HFFc6 (cell line): ENCODE results near the gene SH3PXD2A. TPM values are rescaled to one million over a fixed set of nuclear protein-coding genes. Genes with fewer than 3 reads are reported as not detected.
A peak's percentile ranks its signal among the peaks of the same experiment; 100 is the strongest.

Experiments used
- DNase-seq: peaks from one replicate; pipeline ENCODE4 v3.0.0-alpha.2; 2018
- H3K27ac Mint-ChIP-seq: 2 replicates; pipeline ENCODE4 v1.8.0; 2020; ENCODE audit warnings: mild to moderate bottlenecking, mixed read lengths
- H3K27me3 Mint-ChIP-seq: 2 replicates; pipeline ENCODE4 v1.8.0; 2021; ENCODE audit warnings: mild to moderate bottlenecking, moderate library complexity, mixed read lengths; ENCODE audit not compliant: insufficient read depth
- H3K36me3 Mint-ChIP-seq: 2 replicates; pipeline ENCODE4 v1.8.0; 2021; ENCODE audit warnings: low read depth, mixed read lengths
- H3K4me1 Mint-ChIP-seq: 2 replicates; pipeline ENCODE4 v1.8.0; 2020; ENCODE audit warnings: low read depth, mixed read lengths
- H3K4me3 Mint-ChIP-seq: 2 replicates; pipeline ENCODE4 v1.8.0; 2020; ENCODE audit warnings: mild to moderate bottlenecking, moderate library complexity, mixed read lengths
- H3K9me3 Mint-ChIP-seq: 2 replicates; pipeline ENCODE4 v1.8.0; 2020; ENCODE audit warnings: mild to moderate bottlenecking, mixed read lengths
- total RNA-seq, 6 experiments: library from RNA; stranded (reverse); fragmentation: NEBNext Ultra II Directional; extraction: Animal tissue kit (Norgen Biotek cat#: 25700); gene quantifications; 2 replicates in 1 of 6; 3 replicates in 5 of 6; pipeline ENCODE4 v1.2.3, GENCODE V29; 2021
- TF ChIP-seq, protein P1 (sequence below): fragments of 200-600 bp; sonication (generic); IDR thresholded peaks from 2 replicates; pipeline ENCODE4 v1.5.0; 2021; ENCODE audit warnings: antibody characterized with exemption, mild to moderate bottlenecking

Gene SH3PXD2A
- total RNA-seq, 6 experiments from 2014 or later: 75.5 to 113 (median 81.1) TPM

DNA sequence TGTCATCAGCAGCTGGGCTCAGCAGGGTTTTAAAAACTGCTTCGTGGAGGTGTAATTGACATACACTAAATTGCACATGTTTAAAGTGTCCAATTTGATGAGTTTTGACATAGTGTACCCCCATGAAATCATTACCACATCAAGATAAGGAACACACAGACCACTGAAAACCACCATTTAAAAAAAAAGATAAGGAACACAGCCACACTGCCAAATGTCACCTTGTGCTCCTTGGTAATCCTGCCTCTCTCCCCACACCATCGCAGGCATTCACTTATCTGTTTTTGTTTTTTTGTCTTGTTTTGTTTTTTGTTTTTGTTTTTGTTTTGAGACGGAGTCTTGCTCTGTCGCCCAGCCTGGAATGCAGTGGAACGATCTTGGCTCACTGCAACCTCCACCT lies 286.9 kb downstream of the SH3PXD2A start:
- peaks cover 8% of the 10 kb centered on the region for H3K4me1 Mint-ChIP-seq
- H3K36me3 Mint-ChIP-seq: no peaks in the 10 kb centered on the region
- H3K4me3 Mint-ChIP-seq: no peak overlapping the region
- no peak for DNase-seq
- H3K9me3 Mint-ChIP-seq: no peaks in the 10 kb centered on the region
- no peak overlapping the region for H3K27ac Mint-ChIP-seq
- TF ChIP-seq, protein P1, sequence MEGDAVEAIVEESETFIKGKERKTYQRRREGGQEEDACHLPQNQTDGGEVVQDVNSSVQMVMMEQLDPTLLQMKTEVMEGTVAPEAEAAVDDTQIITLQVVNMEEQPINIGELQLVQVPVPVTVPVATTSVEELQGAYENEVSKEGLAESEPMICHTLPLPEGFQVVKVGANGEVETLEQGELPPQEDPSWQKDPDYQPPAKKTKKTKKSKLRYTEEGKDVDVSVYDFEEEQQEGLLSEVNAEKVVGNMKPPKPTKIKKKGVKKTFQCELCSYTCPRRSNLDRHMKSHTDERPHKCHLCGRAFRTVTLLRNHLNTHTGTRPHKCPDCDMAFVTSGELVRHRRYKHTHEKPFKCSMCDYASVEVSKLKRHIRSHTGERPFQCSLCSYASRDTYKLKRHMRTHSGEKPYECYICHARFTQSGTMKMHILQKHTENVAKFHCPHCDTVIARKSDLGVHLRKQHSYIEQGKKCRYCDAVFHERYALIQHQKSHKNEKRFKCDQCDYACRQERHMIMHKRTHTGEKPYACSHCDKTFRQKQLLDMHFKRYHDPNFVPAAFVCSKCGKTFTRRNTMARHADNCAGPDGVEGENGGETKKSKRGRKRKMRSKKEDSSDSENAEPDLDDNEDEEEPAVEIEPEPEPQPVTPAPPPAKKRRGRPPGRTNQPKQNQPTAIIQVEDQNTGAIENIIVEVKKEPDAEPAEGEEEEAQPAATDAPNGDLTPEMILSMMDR: no peak
- H3K27me3 Mint-ChIP-seq: peaks cover 41% of the 10 kb centered on the region

DNA sequence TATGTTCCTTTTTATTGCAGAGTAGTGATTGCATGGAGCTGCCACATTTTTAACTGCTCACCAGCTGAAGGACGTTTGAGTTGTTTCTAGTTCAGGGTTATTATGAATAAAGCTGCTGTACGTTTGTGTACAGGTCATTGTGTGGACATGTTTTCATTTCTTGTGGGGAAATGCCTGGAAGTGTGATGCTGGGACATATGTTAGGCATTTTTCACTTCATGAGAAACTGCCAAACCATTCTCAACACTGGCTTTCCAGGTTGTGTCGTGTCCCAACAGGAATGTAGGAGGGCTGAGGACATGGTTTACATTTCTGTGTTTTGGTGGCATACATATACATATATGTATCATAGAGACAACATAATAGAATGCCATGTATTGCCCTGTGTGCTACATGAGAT lies 288.8 kb downstream of the SH3PXD2A start:
- Mint-ChIP-seq H3K27me3 (peaks cover 40% of the 10 kb centered on the region), H3K4me1 (no peaks in the 10 kb centered on the region), H3K27ac (no peak overlapping the region), H3K9me3 (no peaks in the 10 kb centered on the region), H3K36me3 (no peaks in the 10 kb centered on the region), H3K4me3 (no peak overlapping the region)
- DNase-seq: no peak
- TF ChIP-seq, protein P1: no peak

DNA sequence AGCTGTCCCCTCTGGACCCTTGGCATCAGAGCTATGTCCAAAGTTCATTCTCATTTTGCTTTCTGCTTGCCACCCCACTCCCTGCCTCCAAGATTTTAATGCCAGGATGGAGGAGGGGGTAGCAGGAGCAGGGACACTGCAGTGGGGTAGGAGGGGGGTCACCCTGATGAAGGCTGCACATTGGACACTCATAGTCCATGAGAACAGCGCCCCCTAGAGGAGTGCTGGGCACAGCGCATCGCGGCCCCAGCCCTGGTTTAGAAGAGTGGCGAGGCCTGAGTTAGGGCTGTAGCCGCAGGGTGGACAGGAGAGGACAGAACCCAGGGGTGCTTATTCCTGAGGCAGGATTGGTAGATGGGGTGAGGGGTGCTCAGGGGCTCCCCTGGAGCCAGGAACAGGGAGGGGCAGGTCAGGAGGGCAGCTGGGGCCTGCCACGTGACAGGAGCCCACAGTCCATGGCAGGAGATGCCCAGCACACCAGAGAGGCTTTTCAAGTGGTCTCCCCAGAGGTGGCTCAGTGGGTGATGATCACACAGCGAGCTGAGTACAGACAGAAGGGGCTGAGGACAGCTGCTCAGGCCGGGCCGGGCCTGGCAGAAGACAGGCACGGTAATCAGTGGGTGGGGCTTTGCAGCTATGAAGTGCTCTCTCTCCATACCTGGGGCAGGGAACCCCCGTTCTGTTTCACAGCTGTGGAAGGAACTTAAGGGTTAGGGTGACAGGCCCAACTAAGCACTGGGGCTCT lies 290.4 kb downstream of the SH3PXD2A start:
- no peak overlapping the region for H3K27ac Mint-ChIP-seq

DNA sequence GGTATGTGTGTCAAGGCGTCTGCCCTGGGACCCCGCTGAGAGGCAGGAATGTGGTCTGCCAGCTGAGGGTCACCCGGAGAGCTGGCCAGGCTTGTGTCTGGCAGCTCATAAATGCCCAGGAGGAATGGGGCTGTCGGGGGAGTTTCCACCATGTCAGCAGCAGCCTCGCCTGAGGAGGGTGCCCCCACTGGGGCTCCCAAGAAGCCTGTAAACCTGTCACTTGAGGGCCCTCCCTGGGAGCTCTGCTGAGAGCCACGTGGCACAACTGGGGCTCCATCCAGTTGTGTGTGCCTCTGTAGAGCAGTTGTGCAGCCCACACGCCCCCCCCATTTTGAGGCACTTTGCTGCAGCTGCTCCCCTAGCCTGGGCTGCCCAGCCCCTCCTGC lies 291.3 kb downstream of the SH3PXD2A start:
- Mint-ChIP-seq H3K4me3 (no peak overlapping the region), H3K4me1 (no peaks in the 10 kb centered on the region), H3K27me3 (peaks cover 39% of the 10 kb centered on the region), H3K36me3 (no peaks in the 10 kb centered on the region), H3K27ac (no peak overlapping the region), H3K9me3 (no peaks in the 10 kb centered on the region)
- DNase-seq: no peak
- TF ChIP-seq, protein P1: no peak

More for the DNA sequence above, 290.4 kb downstream of the SH3PXD2A start:
- no peak overlapping the region for H3K4me3 Mint-ChIP-seq
- H3K9me3 Mint-ChIP-seq: no peaks in the 10 kb centered on the region
- no peak for DNase-seq
- H3K27me3 Mint-ChIP-seq: peaks cover 45% of the 10 kb centered on the region
- H3K4me1 Mint-ChIP-seq: no peaks in the 10 kb centered on the region
- TF ChIP-seq, protein P1: peak; percentile 89
- no peaks in the 10 kb centered on the region for H3K36me3 Mint-ChIP-seq

DNA sequence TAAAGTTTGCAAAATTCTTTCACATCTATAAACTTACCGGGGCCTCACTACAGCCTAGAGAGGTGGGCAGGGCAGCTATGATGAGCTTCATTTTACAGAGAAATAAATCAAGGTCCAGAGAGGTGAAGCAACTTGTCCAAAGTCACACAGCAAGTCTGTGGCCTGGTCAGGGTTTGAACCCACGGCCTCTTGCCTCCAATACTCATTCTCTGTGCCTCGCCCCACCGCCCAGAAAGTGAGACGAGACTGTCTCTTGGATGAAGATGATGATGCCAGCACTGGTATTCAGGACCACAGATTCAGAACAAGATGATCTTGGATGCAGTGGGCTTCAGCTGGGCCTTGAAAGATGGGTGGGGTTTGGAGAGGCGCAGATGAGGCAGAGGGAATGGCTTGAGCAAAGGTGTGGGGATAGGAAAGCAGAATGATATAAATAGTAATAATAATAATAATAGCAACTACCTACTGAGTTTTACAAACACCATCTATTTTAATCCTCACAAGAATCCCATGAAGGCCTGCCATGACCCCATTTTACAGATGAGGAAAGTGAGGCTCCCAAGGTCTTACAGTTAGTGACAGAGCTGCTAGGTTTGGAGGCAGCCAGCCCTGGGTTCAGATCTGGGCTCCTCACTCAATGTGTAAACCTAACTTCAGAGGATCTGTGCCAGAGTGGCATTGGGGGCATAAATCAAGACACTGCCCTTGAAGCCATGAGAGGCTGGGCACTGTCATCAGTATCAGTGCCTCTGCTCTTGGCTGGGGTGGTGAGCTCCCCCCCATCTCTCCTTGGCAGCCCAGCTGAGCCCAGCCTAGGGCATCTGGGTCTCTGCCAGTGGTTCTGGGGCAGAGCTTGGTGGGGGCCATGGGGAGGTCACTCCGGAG lies 291.9 kb downstream of the SH3PXD2A start:
- Mint-ChIP-seq H3K27ac (no peak overlapping the region), H3K27me3 (peaks cover 33% of the 10 kb centered on the region), H3K4me3 (no peak overlapping the region), H3K4me1 (no peaks in the 10 kb centered on the region), H3K36me3 (no peaks in the 10 kb centered on the region), H3K9me3 (no peaks in the 10 kb centered on the region)
- no peak for DNase-seq
- TF ChIP-seq, protein P1: no peak
